Fibroblast of the conjunctiva (primary cell): ENCODE data around the gene HPCAL1.

Experiments used
- DNase-seq: peaks from one replicate; pipeline ENCODE4 v3.0.0-alpha.2; 2010; ENCODE audit warnings: low read depth

Gene HPCAL1

GRCh38 chr2:10337449-10338269, 35.0 kb downstream of the HPCAL1 start:
- DNase-seq: no peak

GRCh38 chr2:10338270-10339188, 35.8 kb downstream of the HPCAL1 start:
- DNase-seq: no peak

GRCh38 chr2:10339647-10340592, 37.2 kb downstream of the HPCAL1 start:
- no peak for DNase-seq

- no peak for DNase-seq
Measured at GRCh38 chr2:10340593-10340975, 37.9 kb downstream of the HPCAL1 start.

GRCh38 chr2:10341193-10341592, 38.5 kb downstream of the HPCAL1 start:
- no peak for DNase-seq

- no peak for DNase-seq
Measured at GRCh38 chr2:10342245-10342951, 39.7 kb downstream of the HPCAL1 start.

- no peak for DNase-seq
Measured at GRCh38 chr2:10343191-10343590, 40.5 kb downstream of the HPCAL1 start.

GRCh38 chr2:10343658-10344057, 41.0 kb downstream of the HPCAL1 start:
- DNase-seq: no peak

GRCh38 chr2:10344105-10345066, 41.7 kb downstream of the HPCAL1 start:
- no peak for DNase-seq

GRCh38 chr2:10345126-10345525, 42.4 kb downstream of the HPCAL1 start:
- no peak for DNase-seq

- no peak for DNase-seq
Measured at GRCh38 chr2:10345813-10346212, 43.1 kb downstream of the HPCAL1 start.

GRCh38 chr2:10346929-10347561, 44.3 kb downstream of the HPCAL1 start:
- DNase-seq: no peak

GRCh38 chr2:10347562-10347948, 44.9 kb downstream of the HPCAL1 start:
- DNase-seq: no peak

- DNase-seq: no peak
Measured at GRCh38 chr2:10348891-10349290, 46.2 kb downstream of the HPCAL1 start.

GRCh38 chr2:10350761-10351160, 48.1 kb downstream of the HPCAL1 start:
- no peak for DNase-seq

GRCh38 chr2:10352361-10352760, 49.7 kb downstream of the HPCAL1 start:
- DNase-seq: no peak

GRCh38 chr2:10352972-10353371, 50.3 kb downstream of the HPCAL1 start:
- DNase-seq: no peak

- no peak for DNase-seq
Measured at GRCh38 chr2:10353931-10354330, 51.2 kb downstream of the HPCAL1 start.

- DNase-seq: no peak
Measured at GRCh38 chr2:10354399-10354798, 51.7 kb downstream of the HPCAL1 start.
